K562 (cell line): ENCODE measurements around the gene AGRN. TPM values are rescaled to one million over a fixed set of nuclear protein-coding genes. Genes with fewer than 3 reads are reported as not detected.

Experiments used
- DPF2 ChIP-seq: fragments of 450-650 bp; IDR thresholded peaks from 2 replicates; pipeline ENCODE4 v1.6.1; 2016
- ETV6 ChIP-seq, 3 experiments: fragments of 150-350 bp in 1 of 3; sonication (generic) in 1 of 3; formaldehyde crosslinking in 1 of 3; IDR thresholded peaks; 2 replicates each; pipeline versions ENCODE4 v1.6.1 to v1.8.0; 2014 to 2022; ENCODE audit warnings: borderline replicate concordance in 2 of 3, low read depth in 2 of 3, antibody characterized with exemption in 1 of 3, low read length in 1 of 3, mild to moderate bottlenecking in 1 of 3, missing genetic modification reagents in 1 of 3
- HDAC6 ChIP-seq: IDR thresholded peaks from 2 replicates; pipeline ENCODE4 v1.6.1; 2012; ENCODE audit warnings: low read depth, mild to moderate bottlenecking, control low read depth, inconsistent platforms, low read length, moderate library complexity
- HMBOX1 ChIP-seq: sonication (generic); IDR thresholded peaks from 2 replicates; pipeline ENCODE4 v1.6.1; 2016
- MED1 ChIP-seq: sonication (generic); formaldehyde crosslinking; IDR thresholded peaks from 2 replicates; pipeline ENCODE4 v1.8.1; 2023; ENCODE audit warnings: missing genetic modification reagents, borderline replicate concordance
- MXD1 ChIP-seq: fragments of 250-450 bp; sonication (Bioruptor Pico); IDR thresholded peaks from 2 replicates; pipeline ENCODE4 v1.8.0; 2021; ENCODE audit warnings: borderline replicate concordance, mild to moderate bottlenecking, moderate library complexity; ENCODE audit not compliant: poor library complexity, severe bottlenecking
- NCOA1 ChIP-seq: fragments of 450-650 bp; IDR thresholded peaks from 2 replicates; pipeline ENCODE4 v1.6.1; 2016; ENCODE audit warnings: low read depth
- PTTG1 ChIP-seq: fragments of 450-650 bp; IDR thresholded peaks from 2 replicates; pipeline ENCODE4 v1.6.1; 2016; ENCODE audit warnings: low read depth, mild to moderate bottlenecking, missing genetic modification characterization, missing compliant biosample characterization
- RAD21 ChIP-seq, 2 experiments: fragments of 250-450 bp in 1 of 2; fragments of 450-650 bp in 1 of 2; sonication (Bioruptor Pico) in 1 of 2; formaldehyde crosslinking in 1 of 2; IDR thresholded peaks in 1 of 2; conservative IDR thresholded peaks in 1 of 2; 2 replicates each; pipeline versions ENCODE4 v1.4.0 to v1.8.0; 2020 to 2022; ENCODE audit warnings: mild to moderate bottlenecking in 2 of 2, moderate library complexity in 1 of 2
- ZBTB9 ChIP-seq: fragments of 450-650 bp; formaldehyde crosslinking; IDR thresholded peaks from 2 replicates; pipeline ENCODE4 v1.4.0; 2020; ENCODE audit warnings: mild to moderate bottlenecking, moderate library complexity
- ZNF311 ChIP-seq: fragments of 250-450 bp; sonication (Bioruptor Pico); IDR thresholded peaks from 2 replicates; pipeline ENCODE4 v1.4.0; 2020; ENCODE audit warnings: mild to moderate bottlenecking, moderate library complexity
- polyA plus RNA-seq, 8 experiments: library from polyadenylated mRNA; depleted of rRNA in 4 of 8; stranded (reverse) in 5 of 8; unstranded in 3 of 8; fragments of >200 nt; fragmentation: Nextera tagmentation in 2 of 8; fragmentation: Illumina TruSeq in 1 of 8; extraction: Ambion mirVana in 2 of 8; extraction: Trizol in 1 of 8; gene quantifications; 2 replicates each; pipeline versions ENCODE4 v1.2.1 to v1.2.3, GENCODE V29; 2011 to 2014; ENCODE audit warnings: inconsistent platforms in 1 of 8, missing spikeins in 1 of 8
- total RNA-seq, 7 experiments: library from RNA; depleted of rRNA in 6 of 7; stranded (reverse); fragments of >200 nt in 6 of 7; fragmentation: Illumina TruSeq in 2 of 7; extraction: Trizol in 2 of 7; gene quantifications; 2 replicates each; pipeline versions ENCODE4 v1.2.1 to v1.2.3, GENCODE V29; 2011 to 2021; ENCODE audit warnings: low replicate concordance in 1 of 7
- TF ChIP-seq, protein P1 (sequence below): fragments of 200-600 bp; sonication (generic); IDR thresholded peaks from one replicate; pipeline ENCODE4 v1.6.1; 2012; ENCODE audit warnings: mild to moderate bottlenecking, low read depth, low read length, inconsistent platforms

AGRN gene
- total and polyA plus RNA-seq, 9 of the 15 experiments (the other 6 are each of a cell fraction or from before 2014, with no cell fraction given) = 0.04 to 111 (median 18.1) TPM

GRCh38 chr1:1000357-1001056 lies 19.4 kb upstream of the AGRN start (continued):
- TF ChIP-seq ZBTB9 (CRISPR knock-in tag) (peak; percentile 92), ZNF311 (CRISPR knock-in tag) (peak; percentile 28; the same call in 1 of the 2 replicates), DPF2 (peak; percentile 62), HMBOX1 (no peak), HDAC6 (no peak), ETV6 (IDR thresholded peaks at IDR 0.05; ENCODE audit: borderline replicate concordance in 1 of 2, low read depth in 2 of 2, low read length in 1 of 2) (peak in 1 of 2 experiments; percentile 45; a peak in 1 of 4 replicates), ETV6 (CRISPR knock-in tag; IDR thresholded peaks at IDR 0.05; ENCODE audit: borderline replicate concordance) (peak; percentile 97), RAD21 (CRISPR knock-in tag; conservative IDR thresholded peaks at IDR 0.05 in 1 of 2, IDR thresholded peaks at IDR 0.05 in 1 of 2) (no peak), NCOA1 (peak; percentile 99), MXD1 (CRISPR knock-in tag) (peak; percentile 16), MED1 (peak; percentile 93; the same call in 1 of the 2 replicates), PTTG1 (tag) (no peak)
- TF ChIP-seq, protein P1, sequence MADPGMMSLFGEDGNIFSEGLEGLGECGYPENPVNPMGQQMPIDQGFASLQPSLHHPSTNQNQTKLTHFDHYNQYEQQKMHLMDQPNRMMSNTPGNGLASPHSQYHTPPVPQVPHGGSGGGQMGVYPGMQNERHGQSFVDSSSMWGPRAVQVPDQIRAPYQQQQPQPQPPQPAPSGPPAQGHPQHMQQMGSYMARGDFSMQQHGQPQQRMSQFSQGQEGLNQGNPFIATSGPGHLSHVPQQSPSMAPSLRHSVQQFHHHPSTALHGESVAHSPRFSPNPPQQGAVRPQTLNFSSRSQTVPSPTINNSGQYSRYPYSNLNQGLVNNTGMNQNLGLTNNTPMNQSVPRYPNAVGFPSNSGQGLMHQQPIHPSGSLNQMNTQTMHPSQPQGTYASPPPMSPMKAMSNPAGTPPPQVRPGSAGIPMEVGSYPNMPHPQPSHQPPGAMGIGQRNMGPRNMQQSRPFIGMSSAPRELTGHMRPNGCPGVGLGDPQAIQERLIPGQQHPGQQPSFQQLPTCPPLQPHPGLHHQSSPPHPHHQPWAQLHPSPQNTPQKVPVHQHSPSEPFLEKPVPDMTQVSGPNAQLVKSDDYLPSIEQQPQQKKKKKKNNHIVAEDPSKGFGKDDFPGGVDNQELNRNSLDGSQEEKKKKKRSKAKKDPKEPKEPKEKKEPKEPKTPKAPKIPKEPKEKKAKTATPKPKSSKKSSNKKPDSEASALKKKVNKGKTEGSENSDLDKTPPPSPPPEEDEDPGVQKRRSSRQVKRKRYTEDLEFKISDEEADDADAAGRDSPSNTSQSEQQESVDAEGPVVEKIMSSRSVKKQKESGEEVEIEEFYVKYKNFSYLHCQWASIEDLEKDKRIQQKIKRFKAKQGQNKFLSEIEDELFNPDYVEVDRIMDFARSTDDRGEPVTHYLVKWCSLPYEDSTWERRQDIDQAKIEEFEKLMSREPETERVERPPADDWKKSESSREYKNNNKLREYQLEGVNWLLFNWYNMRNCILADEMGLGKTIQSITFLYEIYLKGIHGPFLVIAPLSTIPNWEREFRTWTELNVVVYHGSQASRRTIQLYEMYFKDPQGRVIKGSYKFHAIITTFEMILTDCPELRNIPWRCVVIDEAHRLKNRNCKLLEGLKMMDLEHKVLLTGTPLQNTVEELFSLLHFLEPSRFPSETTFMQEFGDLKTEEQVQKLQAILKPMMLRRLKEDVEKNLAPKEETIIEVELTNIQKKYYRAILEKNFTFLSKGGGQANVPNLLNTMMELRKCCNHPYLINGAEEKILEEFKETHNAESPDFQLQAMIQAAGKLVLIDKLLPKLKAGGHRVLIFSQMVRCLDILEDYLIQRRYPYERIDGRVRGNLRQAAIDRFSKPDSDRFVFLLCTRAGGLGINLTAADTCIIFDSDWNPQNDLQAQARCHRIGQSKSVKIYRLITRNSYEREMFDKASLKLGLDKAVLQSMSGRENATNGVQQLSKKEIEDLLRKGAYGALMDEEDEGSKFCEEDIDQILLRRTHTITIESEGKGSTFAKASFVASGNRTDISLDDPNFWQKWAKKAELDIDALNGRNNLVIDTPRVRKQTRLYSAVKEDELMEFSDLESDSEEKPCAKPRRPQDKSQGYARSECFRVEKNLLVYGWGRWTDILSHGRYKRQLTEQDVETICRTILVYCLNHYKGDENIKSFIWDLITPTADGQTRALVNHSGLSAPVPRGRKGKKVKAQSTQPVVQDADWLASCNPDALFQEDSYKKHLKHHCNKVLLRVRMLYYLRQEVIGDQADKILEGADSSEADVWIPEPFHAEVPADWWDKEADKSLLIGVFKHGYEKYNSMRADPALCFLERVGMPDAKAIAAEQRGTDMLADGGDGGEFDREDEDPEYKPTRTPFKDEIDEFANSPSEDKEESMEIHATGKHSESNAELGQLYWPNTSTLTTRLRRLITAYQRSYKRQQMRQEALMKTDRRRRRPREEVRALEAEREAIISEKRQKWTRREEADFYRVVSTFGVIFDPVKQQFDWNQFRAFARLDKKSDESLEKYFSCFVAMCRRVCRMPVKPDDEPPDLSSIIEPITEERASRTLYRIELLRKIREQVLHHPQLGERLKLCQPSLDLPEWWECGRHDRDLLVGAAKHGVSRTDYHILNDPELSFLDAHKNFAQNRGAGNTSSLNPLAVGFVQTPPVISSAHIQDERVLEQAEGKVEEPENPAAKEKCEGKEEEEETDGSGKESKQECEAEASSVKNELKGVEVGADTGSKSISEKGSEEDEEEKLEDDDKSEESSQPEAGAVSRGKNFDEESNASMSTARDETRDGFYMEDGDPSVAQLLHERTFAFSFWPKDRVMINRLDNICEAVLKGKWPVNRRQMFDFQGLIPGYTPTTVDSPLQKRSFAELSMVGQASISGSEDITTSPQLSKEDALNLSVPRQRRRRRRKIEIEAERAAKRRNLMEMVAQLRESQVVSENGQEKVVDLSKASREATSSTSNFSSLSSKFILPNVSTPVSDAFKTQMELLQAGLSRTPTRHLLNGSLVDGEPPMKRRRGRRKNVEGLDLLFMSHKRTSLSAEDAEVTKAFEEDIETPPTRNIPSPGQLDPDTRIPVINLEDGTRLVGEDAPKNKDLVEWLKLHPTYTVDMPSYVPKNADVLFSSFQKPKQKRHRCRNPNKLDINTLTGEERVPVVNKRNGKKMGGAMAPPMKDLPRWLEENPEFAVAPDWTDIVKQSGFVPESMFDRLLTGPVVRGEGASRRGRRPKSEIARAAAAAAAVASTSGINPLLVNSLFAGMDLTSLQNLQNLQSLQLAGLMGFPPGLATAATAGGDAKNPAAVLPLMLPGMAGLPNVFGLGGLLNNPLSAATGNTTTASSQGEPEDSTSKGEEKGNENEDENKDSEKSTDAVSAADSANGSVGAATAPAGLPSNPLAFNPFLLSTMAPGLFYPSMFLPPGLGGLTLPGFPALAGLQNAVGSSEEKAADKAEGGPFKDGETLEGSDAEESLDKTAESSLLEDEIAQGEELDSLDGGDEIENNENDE = no peak
